WTC11 (cell line): ENCODE measurements around the gene EIF4E1B. TPM values are rescaled to one million over a fixed set of nuclear protein-coding genes. Genes with fewer than 3 reads are reported as not detected.

Experiments used
- ATAC-seq: fragments of 200-7000 bp; cut with Tn5 transposase; 2 replicates; pipeline ENCODE4 v1.10.0; 2021; ENCODE audit warnings: mild to moderate bottlenecking, moderate library complexity
- CTCF ChIA-PET: fragments of 300-600 bp; sonication (Branson Sonifier 250); formaldehyde crosslinking; loops from one replicate; lab custom pipeline; 2021; ENCODE audit warnings: antibody characterized with exemption; lab: Charles Lee
- POLR2A ChIA-PET: fragments of 350-600 bp; sonication (Branson Sonifier 250); formaldehyde crosslinking; loops from one replicate; lab custom pipeline; 2021; ENCODE audit warnings: antibody characterized with exemption; lab: Charles Lee
- DNase-seq: peaks from one replicate; pipeline ENCODE4 v3.0.0; 2021; ENCODE audit warnings: low spot score
- H3K27ac Mint-ChIP-seq: 2 replicates; pipeline ENCODE4 v1.8.0; 2021; ENCODE audit warnings: mixed read lengths
- H3K27me3 Mint-ChIP-seq: 2 replicates; pipeline ENCODE4 v1.8.0; 2021; ENCODE audit warnings: low read depth, mild to moderate bottlenecking, moderate library complexity, mixed read lengths
- H3K36me3 Mint-ChIP-seq: 2 replicates; pipeline ENCODE4 v1.8.0; 2021; ENCODE audit warnings: mixed read lengths
- H3K4me1 Mint-ChIP-seq: 2 replicates; pipeline ENCODE4 v1.8.0; 2022; ENCODE audit warnings: mixed read lengths
- H3K4me3 Mint-ChIP-seq: 2 replicates; pipeline ENCODE4 v1.8.0; 2021; ENCODE audit warnings: mild to moderate bottlenecking, moderate library complexity, mixed read lengths
- H3K9me3 Mint-ChIP-seq: 2 replicates; pipeline ENCODE4 v1.8.0; 2021; ENCODE audit warnings: mixed read lengths
- ATF1 ChIP-seq: sonication (generic); formaldehyde crosslinking; IDR thresholded peaks from 2 replicates; pipeline ENCODE4 v1.8.1; 2023; ENCODE audit warnings: mild to moderate bottlenecking, moderate library complexity, missing genetic modification reagents
- E2F5 ChIP-seq: sonication (generic); formaldehyde crosslinking; IDR thresholded peaks from 2 replicates; pipeline ENCODE4 v1.8.1; 2022; ENCODE audit warnings: mild to moderate bottlenecking, moderate library complexity, missing genetic modification reagents
- FOXK1 ChIP-seq: sonication (generic); formaldehyde crosslinking; IDR thresholded peaks from 2 replicates; pipeline ENCODE4 v1.8.0; 2022; ENCODE audit warnings: mild to moderate bottlenecking, moderate library complexity, missing genetic modification reagents
- HMGA2 ChIP-seq: fragments of 250-450 bp; sonication (Bioruptor Pico); IDR thresholded peaks from 2 replicates; pipeline ENCODE4 v1.4.0; 2021; ENCODE audit warnings: mild to moderate bottlenecking, moderate library complexity
- JAZF1 ChIP-seq: fragments of 250-450 bp; sonication (Bioruptor Pico); IDR thresholded peaks from 2 replicates; pipeline ENCODE4 v1.9.0; 2021; ENCODE audit warnings: moderate library complexity, mild to moderate bottlenecking, inconsistent platforms
- NFYB ChIP-seq: sonication (generic); formaldehyde crosslinking; conservative IDR thresholded peaks from 2 replicates; pipeline ENCODE4 v1.8.0; 2022; ENCODE audit warnings: low read depth, missing genetic modification reagents
- NR3C1 ChIP-seq: sonication (generic); formaldehyde crosslinking; conservative IDR thresholded peaks from 2 replicates; pipeline ENCODE4 v1.8.1; 2023; ENCODE audit warnings: low read depth, mild to moderate bottlenecking, missing genetic modification reagents
- OVOL2 ChIP-seq: fragments of 250-450 bp; sonication (Bioruptor Pico); IDR thresholded peaks from 2 replicates; pipeline ENCODE4 v1.9.0; 2021; ENCODE audit warnings: mild to moderate bottlenecking, borderline replicate concordance
- SMAD3 ChIP-seq: sonication (generic); formaldehyde crosslinking; IDR thresholded peaks from 2 replicates; pipeline ENCODE4 v1.8.0; 2022; ENCODE audit warnings: missing genetic modification reagents, mild to moderate bottlenecking, borderline replicate concordance
- TCF7 ChIP-seq: sonication (generic); formaldehyde crosslinking; IDR thresholded peaks from 2 replicates; pipeline ENCODE4 v1.8.0; 2022; ENCODE audit warnings: mild to moderate bottlenecking, low read depth, missing genetic modification reagents, moderate library complexity
- TEAD1 ChIP-seq: sonication (generic); formaldehyde crosslinking; IDR thresholded peaks from 2 replicates; pipeline ENCODE4 v1.8.0; 2022; ENCODE audit warnings: mild to moderate bottlenecking, missing genetic modification reagents
- TEAD4 ChIP-seq: sonication (generic); formaldehyde crosslinking; IDR thresholded peaks from 2 replicates; pipeline ENCODE4 v1.8.0; 2022; ENCODE audit warnings: mild to moderate bottlenecking, missing genetic modification reagents
- ZNF232 ChIP-seq: sonication (generic); formaldehyde crosslinking; IDR thresholded peaks from 2 replicates; pipeline ENCODE4 v1.8.0; 2022; ENCODE audit warnings: mild to moderate bottlenecking, missing genetic modification reagents
- total RNA-seq: library from RNA; stranded (reverse); gene quantifications from 3 replicates; pipeline ENCODE4 v1.2.3, GENCODE V29; 2021
- TF ChIP-seq, protein P1 (sequence below): fragments of 250-450 bp; sonication (Bioruptor Pico); IDR thresholded peaks from 2 replicates; pipeline ENCODE4 v1.9.0; 2021; ENCODE audit warnings: mild to moderate bottlenecking
- TF ChIP-seq, protein P2 (sequence below): sonication (generic); formaldehyde crosslinking; IDR thresholded peaks from 2 replicates; pipeline ENCODE4 v1.8.1; 2023; ENCODE audit warnings: mild to moderate bottlenecking, missing genetic modification reagents, borderline replicate concordance
- TF ChIP-seq, protein P3 (sequence below): sonication (generic); formaldehyde crosslinking; IDR thresholded peaks from 2 replicates; pipeline ENCODE4 v1.8.0; 2022; ENCODE audit warnings: mild to moderate bottlenecking, missing genetic modification reagents
- TF ChIP-seq, protein P4 (sequence below): sonication (generic); formaldehyde crosslinking; IDR thresholded peaks from 2 replicates; pipeline ENCODE4 v1.8.1; 2023; ENCODE audit warnings: mild to moderate bottlenecking, missing genetic modification reagents

The EIF4E1B gene
- total RNA-seq, 1 experiment from 2014 or later = 0.74 TPM

GRCh38 chr5:176652136-176652535, 21.7 kb downstream of the EIF4E1B start:
- ATAC-seq = peak; percentile 2; the same call in 1 of the 2 replicates
- no peaks in the 10 kb centered on the region for H3K9me3 Mint-ChIP-seq
- no peaks in the 10 kb centered on the region for H3K27me3 Mint-ChIP-seq
- H3K36me3 Mint-ChIP-seq = no peaks in the 10 kb centered on the region
- peaks cover 25% of the 10 kb centered on the region for H3K4me1 Mint-ChIP-seq
- CTCF ChIA-PET = interaction anchor here (6.8 kb wide), 1 partner anchor 7 kb away, joined by 112 read pairs; no protein-coding TSS in a partner anchor
- POLR2A ChIA-PET = no interaction called here
- H3K4me3 Mint-ChIP-seq = no peak overlapping the region
- H3K27ac Mint-ChIP-seq = no peak overlapping the region
- TF ChIP-seq SMAD3 = no peak
- TF ChIP-seq, protein P1, sequence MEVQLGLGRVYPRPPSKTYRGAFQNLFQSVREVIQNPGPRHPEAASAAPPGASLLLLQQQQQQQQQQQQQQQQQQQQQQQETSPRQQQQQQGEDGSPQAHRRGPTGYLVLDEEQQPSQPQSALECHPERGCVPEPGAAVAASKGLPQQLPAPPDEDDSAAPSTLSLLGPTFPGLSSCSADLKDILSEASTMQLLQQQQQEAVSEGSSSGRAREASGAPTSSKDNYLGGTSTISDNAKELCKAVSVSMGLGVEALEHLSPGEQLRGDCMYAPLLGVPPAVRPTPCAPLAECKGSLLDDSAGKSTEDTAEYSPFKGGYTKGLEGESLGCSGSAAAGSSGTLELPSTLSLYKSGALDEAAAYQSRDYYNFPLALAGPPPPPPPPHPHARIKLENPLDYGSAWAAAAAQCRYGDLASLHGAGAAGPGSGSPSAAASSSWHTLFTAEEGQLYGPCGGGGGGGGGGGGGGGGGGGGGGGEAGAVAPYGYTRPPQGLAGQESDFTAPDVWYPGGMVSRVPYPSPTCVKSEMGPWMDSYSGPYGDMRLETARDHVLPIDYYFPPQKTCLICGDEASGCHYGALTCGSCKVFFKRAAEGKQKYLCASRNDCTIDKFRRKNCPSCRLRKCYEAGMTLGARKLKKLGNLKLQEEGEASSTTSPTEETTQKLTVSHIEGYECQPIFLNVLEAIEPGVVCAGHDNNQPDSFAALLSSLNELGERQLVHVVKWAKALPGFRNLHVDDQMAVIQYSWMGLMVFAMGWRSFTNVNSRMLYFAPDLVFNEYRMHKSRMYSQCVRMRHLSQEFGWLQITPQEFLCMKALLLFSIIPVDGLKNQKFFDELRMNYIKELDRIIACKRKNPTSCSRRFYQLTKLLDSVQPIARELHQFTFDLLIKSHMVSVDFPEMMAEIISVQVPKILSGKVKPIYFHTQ (CRISPR knock-in tag) = no peak
- no peak for TF ChIP-seq NR3C1 (CRISPR knock-in tag)
- peak; percentile 50; the same call in 1 of the 2 replicates for TF ChIP-seq NFYB
- no peak for DNase-seq

GRCh38 chr5:176653401-176654385, 23.2 kb downstream of the EIF4E1B start:
- H3K4me3 Mint-ChIP-seq = no peak overlapping the region

DNA sequence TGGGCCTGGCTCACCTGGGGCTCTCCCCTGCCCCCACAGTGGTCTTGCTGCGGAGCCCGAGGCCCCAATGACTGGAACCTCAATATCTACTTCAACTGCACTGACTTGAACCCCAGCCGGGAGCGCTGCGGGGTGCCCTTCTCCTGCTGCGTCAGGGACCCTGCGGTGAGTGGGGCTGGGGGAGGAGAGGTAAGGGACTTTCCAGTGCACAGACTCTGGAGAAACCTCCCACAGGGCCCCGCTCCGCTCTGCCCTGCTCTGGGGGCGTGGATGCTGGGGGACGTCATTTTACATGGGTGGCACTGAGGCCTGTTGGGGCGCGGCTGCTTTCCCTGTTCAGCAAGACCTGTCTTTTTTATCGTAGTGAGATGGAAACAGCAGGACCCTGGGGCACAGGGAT, 24.4 kb downstream of the EIF4E1B start:
- ChIA-PET CTCF (interaction anchor here (0.6 kb wide), 1 partner anchor 457 kb away, joined by 3 read pairs; no protein-coding TSS in a partner anchor), POLR2A (no interaction called here)
- DNase-seq (no peak), ATAC-seq (no peak)
- Mint-ChIP-seq H3K9me3 (no peaks in the 10 kb centered on the region), H3K36me3 (no peaks in the 10 kb centered on the region), H3K27me3 (no peaks in the 10 kb centered on the region), H3K27ac (no peak overlapping the region), H3K4me3 (no peak overlapping the region), H3K4me1 (peaks cover 17% of the 10 kb centered on the region)
- TF ChIP-seq, protein P2, sequence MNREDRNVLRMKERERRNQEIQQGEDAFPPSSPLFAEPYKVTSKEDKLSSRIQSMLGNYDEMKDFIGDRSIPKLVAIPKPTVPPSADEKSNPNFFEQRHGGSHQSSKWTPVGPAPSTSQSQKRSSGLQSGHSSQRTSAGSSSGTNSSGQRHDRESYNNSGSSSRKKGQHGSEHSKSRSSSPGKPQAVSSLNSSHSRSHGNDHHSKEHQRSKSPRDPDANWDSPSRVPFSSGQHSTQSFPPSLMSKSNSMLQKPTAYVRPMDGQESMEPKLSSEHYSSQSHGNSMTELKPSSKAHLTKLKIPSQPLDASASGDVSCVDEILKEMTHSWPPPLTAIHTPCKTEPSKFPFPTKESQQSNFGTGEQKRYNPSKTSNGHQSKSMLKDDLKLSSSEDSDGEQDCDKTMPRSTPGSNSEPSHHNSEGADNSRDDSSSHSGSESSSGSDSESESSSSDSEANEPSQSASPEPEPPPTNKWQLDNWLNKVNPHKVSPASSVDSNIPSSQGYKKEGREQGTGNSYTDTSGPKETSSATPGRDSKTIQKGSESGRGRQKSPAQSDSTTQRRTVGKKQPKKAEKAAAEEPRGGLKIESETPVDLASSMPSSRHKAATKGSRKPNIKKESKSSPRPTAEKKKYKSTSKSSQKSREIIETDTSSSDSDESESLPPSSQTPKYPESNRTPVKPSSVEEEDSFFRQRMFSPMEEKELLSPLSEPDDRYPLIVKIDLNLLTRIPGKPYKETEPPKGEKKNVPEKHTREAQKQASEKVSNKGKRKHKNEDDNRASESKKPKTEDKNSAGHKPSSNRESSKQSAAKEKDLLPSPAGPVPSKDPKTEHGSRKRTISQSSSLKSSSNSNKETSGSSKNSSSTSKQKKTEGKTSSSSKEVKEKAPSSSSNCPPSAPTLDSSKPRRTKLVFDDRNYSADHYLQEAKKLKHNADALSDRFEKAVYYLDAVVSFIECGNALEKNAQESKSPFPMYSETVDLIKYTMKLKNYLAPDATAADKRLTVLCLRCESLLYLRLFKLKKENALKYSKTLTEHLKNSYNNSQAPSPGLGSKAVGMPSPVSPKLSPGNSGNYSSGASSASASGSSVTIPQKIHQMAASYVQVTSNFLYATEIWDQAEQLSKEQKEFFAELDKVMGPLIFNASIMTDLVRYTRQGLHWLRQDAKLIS (CRISPR knock-in tag) = no peak
- no peak for TF ChIP-seq OVOL2 (CRISPR knock-in tag)
- TF ChIP-seq, protein P3, sequence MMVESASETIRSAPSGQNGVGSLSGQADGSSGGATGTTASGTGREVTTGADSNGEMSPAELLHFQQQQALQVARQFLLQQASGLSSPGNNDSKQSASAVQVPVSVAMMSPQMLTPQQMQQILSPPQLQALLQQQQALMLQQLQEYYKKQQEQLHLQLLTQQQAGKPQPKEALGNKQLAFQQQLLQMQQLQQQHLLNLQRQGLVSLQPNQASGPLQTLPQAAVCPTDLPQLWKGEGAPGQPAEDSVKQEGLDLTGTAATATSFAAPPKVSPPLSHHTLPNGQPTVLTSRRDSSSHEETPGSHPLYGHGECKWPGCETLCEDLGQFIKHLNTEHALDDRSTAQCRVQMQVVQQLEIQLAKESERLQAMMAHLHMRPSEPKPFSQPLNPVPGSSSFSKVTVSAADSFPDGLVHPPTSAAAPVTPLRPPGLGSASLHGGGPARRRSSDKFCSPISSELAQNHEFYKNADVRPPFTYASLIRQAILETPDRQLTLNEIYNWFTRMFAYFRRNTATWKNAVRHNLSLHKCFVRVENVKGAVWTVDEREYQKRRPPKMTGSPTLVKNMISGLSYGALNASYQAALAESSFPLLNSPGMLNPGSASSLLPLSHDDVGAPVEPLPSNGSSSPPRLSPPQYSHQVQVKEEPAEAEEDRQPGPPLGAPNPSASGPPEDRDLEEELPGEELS (CRISPR knock-in tag) = no peak
- TF ChIP-seq, protein P1 (CRISPR knock-in tag) = no peak
- TF ChIP-seq TCF7 (CRISPR knock-in tag) = no peak

More at GRCh38 chr5:176653401-176654385, 23.2 kb downstream of the EIF4E1B start:
- ChIA-PET POLR2A (no interaction called here), CTCF (no interaction called here)
- Mint-ChIP-seq H3K9me3 (no peaks in the 10 kb centered on the region), H3K27ac (no peak overlapping the region), H3K4me1 (peaks cover 22% of the 10 kb centered on the region), H3K27me3 (no peaks in the 10 kb centered on the region), H3K36me3 (no peaks in the 10 kb centered on the region)
- ATAC-seq = no peak
- DNase-seq = no peak
- TF ChIP-seq, protein P4, sequence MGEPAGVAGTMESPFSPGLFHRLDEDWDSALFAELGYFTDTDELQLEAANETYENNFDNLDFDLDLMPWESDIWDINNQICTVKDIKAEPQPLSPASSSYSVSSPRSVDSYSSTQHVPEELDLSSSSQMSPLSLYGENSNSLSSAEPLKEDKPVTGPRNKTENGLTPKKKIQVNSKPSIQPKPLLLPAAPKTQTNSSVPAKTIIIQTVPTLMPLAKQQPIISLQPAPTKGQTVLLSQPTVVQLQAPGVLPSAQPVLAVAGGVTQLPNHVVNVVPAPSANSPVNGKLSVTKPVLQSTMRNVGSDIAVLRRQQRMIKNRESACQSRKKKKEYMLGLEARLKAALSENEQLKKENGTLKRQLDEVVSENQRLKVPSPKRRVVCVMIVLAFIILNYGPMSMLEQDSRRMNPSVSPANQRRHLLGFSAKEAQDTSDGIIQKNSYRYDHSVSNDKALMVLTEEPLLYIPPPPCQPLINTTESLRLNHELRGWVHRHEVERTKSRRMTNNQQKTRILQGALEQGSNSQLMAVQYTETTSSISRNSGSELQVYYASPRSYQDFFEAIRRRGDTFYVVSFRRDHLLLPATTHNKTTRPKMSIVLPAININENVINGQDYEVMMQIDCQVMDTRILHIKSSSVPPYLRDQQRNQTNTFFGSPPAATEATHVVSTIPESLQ (CRISPR knock-in tag) = no peak
- no peak for TF ChIP-seq TEAD1 (CRISPR knock-in tag)
- no peak for TF ChIP-seq E2F5 (CRISPR knock-in tag)
- no peak for TF ChIP-seq TEAD4
- no peak for TF ChIP-seq JAZF1 (CRISPR knock-in tag)
- TF ChIP-seq HMGA2 = no peak
- no peak for TF ChIP-seq FOXK1 (CRISPR knock-in tag)
- no peak for TF ChIP-seq TCF7 (CRISPR knock-in tag)
- TF ChIP-seq ATF1 (CRISPR knock-in tag) = no peak
- no peak for TF ChIP-seq ZNF232
